Gastroesophageal sphincter (tissue), 3 donors: ENCODE data around the gene GMEB2.

ENCODE experiments used
- CTCF ChIP-seq, 4 experiments: fragments of 200-600 bp in 2 of 4; fragments of 450-650 bp in 2 of 4; sonication (generic) in 1 of 4; IDR thresholded peaks; one replicate each; pipeline ENCODE4 v1.5.1; 2017 to 2019; ENCODE audit warnings: antibody characterized with exemption in 4 of 4, mild to moderate bottlenecking in 2 of 4, moderate library complexity in 2 of 4
- EP300 ChIP-seq: sonication (generic); formaldehyde crosslinking; IDR thresholded peaks from one replicate; pipeline ENCODE4 v1.6.1; 2017; ENCODE audit warnings: antibody characterized with exemption, mild to moderate bottlenecking
- POLR2A ChIP-seq, 2 donors: fragments of 450-650 bp; IDR thresholded peaks; one replicate each; pipeline ENCODE4 v1.6.1; 2017; ENCODE audit warnings: antibody characterized with exemption in 2 of 2, mild to moderate bottlenecking in 2 of 2, moderate library complexity in 1 of 2

- TF ChIP-seq CTCF (IDR thresholded peaks at IDR 0.05) = no peak
- TF ChIP-seq EP300 = no peak
- TF ChIP-seq POLR2A (IDR thresholded peaks at IDR 0.05) = no peak
Observed at GRCh38 chr20:63656451-63656850, 29.6 kb upstream of the GMEB2 start.
